GM12874 (cell line): Measurements from ENCODE around the gene LHFPL2.

Experiments used
- CTCF ChIP-seq: IDR thresholded peaks from 2 replicates; pipeline ENCODE4 v1.5.1; 2011; ENCODE audit warnings: low read depth, mild to moderate bottlenecking, control low read depth, low read length, moderate library complexity; ENCODE audit not compliant: insufficient read depth

The LHFPL2 gene

GRCh38 chr5:78496373-78496772, 152.2 kb downstream of the LHFPL2 start:
- TF ChIP-seq CTCF: no peak

DNA sequence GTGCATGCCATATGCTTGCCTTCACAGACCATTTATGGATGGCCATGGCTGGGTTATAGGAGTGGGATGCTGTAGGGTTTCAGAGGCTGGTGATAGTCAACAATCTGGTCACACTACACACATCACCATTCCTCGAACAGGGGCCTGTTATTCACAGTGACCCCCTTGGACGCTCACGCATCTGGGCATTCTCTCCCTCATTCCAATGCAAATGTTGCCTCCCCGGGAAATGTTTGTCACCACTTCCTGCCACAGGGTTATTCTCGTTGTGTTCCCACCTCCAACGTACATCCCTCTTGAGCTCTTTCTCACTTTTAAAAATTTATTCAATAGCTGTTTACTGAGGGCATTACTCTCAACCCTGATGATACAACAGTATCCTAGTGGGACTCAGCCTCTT, 152.8 kb downstream of the LHFPL2 start:
- no peak for TF ChIP-seq CTCF

GRCh38 chr5:78492650-78493049, 155.9 kb downstream of the LHFPL2 start:
- no peak for TF ChIP-seq CTCF

DNA sequence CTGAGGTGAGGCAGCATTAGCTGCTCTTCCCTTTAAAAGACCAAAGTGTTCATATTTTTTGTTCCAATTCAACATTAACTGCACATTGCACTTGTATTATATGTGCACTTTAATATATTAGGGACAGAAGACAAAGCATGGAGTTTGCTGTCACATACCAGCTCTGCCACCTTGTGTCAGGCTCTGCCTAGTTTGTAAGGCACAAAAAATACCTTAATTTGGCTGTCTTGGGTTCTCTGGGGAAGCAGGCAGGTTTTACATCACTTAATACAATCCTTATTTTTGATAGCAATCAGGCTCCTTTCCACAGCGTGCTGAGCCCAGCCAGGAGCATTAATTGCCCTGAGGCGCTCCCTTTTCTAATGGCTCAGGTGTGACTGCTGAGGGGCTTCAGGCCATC, 156.3 kb downstream of the LHFPL2 start:
- no peak for TF ChIP-seq CTCF

GRCh38 chr5:78490709-78491485, 157.7 kb downstream of the LHFPL2 start:
- TF ChIP-seq CTCF: no peak

- no peak for TF ChIP-seq CTCF
Observed at GRCh38 chr5:78487846-78488245, 160.7 kb downstream of the LHFPL2 start.

GRCh38 chr5:78486218-78486617, 162.4 kb downstream of the LHFPL2 start:
- TF ChIP-seq CTCF: no peak
